Measurements from ENCODE around the gene LHFPL3.

LHFPL3 gene

DNA sequence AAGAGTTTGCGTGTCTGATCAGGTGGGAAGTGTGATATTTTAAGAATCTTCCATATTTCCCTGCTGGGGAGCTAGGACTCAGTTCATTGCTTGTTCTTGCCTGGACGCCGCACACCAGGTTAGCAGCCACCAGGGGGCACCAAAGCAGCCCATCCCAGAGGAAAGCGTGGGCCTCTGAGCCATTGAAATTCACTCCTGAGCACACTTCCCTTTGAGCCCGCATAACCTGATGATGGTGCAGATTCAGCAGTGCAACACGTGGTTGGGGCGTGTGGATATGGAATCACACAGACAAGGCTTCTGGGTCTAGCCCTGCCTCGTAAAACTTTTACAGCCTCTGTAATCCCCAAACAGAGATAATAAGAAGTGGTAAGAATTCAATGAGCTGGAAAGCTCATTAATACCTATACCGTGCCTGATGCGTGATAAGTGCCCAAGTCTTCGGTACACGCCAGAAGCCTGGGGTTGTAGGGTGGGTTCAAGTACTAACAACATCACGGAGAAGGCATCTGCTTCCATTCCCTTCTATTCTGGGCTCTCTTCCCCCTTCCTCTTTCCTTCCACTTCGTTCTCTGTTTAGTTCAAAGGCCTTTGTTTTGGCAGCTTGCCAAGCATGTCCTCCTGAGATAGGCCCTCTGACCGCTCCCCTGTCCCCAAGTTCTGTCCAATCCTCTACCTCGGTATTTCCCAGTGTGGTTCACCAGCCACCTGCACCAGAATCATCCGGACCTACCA is 555.5 kb downstream of the LHFPL3 start:
- Mint-ChIP-seq H3K36me3 (ENCODE audit: low read depth) (no peaks in the 10 kb centered on the region), H3K9me3 (no peaks in the 10 kb centered on the region), H3K27me3 (peaks cover 12% of the 10 kb centered on the region), H3K4me1 (peaks cover 6% of the 10 kb centered on the region), H3K4me3 (no peak overlapping the region), H3K27ac (peak overlapping the region; percentile 0)
- peak; percentile 87 for DNase-seq
- peak; percentile 86 for ATAC-seq

DNA sequence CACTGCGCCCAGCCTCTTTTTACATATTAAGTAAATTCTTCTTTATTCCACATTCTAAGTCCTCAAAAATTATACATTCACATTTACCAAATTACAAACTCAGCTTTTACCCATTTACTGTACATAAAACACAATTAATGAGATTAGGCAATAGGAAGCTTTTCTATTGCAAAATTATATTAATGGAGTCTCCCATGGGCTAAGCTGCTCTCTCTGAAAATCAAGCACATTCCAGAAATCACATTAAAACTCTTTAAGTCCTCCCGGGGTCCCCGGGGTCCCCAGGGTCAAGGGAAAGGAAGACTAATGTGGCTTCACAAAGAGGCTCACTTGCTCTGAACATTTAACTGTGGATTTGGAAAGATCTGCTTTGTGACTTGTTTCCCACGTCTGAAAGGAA is 558.2 kb downstream of the LHFPL3 start:
- no peak overlapping the region for H3K27ac Mint-ChIP-seq
- H3K36me3 Mint-ChIP-seq (ENCODE audit: low read depth) = no peaks in the 10 kb centered on the region
- no peak overlapping the region for H3K4me3 Mint-ChIP-seq
- DNase-seq (no peak), ATAC-seq (no peak)
- H3K4me1 Mint-ChIP-seq = peaks cover 6% of the 10 kb centered on the region
- H3K27me3 Mint-ChIP-seq = peaks cover 12% of the 10 kb centered on the region
- no peaks in the 10 kb centered on the region for H3K9me3 Mint-ChIP-seq

DNA sequence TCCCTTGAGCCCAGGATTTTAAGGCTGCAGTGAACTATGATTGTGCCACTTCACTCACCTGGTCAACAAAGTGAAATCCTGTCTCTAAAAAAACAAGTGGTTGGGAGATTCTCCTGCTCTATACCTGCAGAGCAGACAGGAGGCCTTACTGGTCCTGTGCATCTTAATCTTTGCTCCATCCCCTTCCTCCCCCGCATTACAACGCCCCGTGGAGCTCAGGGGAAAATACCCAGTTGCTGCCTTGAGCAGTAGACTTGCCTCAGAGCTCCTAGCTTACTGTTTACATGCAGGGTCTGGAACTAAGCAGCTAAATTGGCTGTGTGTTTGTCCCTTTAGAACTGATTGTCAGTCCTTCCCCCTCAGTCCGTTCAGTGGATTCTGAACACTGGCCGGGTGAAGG is 561.8 kb downstream of the LHFPL3 start:
- ATAC-seq = no peak
- H3K27ac Mint-ChIP-seq = no peak overlapping the region
- no peak for DNase-seq
- no peaks in the 10 kb centered on the region for H3K9me3 Mint-ChIP-seq
- H3K4me1 Mint-ChIP-seq = no peaks in the 10 kb centered on the region
- peaks cover 12% of the 10 kb centered on the region for H3K27me3 Mint-ChIP-seq
- H3K4me3 Mint-ChIP-seq = no peak overlapping the region
- no peaks in the 10 kb centered on the region for H3K36me3 Mint-ChIP-seq (ENCODE audit: low read depth)

DNA sequence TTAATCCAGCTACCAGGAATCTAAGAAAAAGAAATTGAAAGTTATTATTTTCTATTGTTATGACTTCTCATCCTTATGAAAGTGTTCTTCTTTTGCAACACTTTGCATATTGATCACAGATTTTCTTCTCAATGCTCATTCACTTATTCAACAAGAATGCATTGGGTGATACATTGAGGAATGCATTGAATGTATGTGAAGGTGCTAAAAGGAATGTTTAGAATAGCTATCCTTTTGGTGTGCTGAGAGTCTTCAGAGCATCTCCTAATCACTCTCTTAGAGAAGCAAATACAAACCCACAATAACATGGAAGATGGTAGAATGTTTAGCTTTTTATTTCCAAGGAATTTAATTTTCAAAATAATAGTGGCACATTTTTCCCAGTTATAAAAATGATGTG is 563.5 kb downstream of the LHFPL3 start:
- no peak for ATAC-seq
- no peaks in the 10 kb centered on the region for H3K4me1 Mint-ChIP-seq
- H3K36me3 Mint-ChIP-seq (ENCODE audit: low read depth) = no peaks in the 10 kb centered on the region
- H3K27me3 Mint-ChIP-seq = peaks cover 3% of the 10 kb centered on the region
- DNase-seq = no peak
- H3K4me3 Mint-ChIP-seq = no peak overlapping the region
- no peaks in the 10 kb centered on the region for H3K9me3 Mint-ChIP-seq
- H3K27ac Mint-ChIP-seq = no peak overlapping the region

DNA sequence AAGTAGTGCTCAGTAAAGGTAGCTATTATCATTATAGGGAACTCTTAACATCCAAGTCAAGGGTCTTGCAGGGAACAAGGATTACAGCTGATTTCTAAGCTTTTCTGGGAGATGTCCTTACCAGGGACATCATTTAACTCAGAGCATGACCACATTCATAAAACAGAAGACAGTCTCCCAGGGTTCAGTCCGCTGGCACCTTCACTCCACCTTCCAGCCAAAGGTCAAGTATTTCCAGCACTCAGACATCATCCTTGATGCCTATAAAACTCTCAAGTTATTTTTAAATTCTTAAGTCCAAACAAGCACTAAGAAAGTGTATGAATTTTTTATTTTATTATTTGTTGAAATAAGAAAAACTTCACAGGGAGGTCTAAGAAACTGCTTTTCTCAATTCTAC is 565.9 kb downstream of the LHFPL3 start:
- DNase-seq (no peak), ATAC-seq (no peak)
- Mint-ChIP-seq H3K9me3 (no peaks in the 10 kb centered on the region), H3K27me3 (no peaks in the 10 kb centered on the region), H3K4me1 (peaks cover 7% of the 10 kb centered on the region), H3K27ac (no peak overlapping the region), H3K4me3 (no peak overlapping the region), H3K36me3 (ENCODE audit: low read depth) (no peaks in the 10 kb centered on the region)

DNA sequence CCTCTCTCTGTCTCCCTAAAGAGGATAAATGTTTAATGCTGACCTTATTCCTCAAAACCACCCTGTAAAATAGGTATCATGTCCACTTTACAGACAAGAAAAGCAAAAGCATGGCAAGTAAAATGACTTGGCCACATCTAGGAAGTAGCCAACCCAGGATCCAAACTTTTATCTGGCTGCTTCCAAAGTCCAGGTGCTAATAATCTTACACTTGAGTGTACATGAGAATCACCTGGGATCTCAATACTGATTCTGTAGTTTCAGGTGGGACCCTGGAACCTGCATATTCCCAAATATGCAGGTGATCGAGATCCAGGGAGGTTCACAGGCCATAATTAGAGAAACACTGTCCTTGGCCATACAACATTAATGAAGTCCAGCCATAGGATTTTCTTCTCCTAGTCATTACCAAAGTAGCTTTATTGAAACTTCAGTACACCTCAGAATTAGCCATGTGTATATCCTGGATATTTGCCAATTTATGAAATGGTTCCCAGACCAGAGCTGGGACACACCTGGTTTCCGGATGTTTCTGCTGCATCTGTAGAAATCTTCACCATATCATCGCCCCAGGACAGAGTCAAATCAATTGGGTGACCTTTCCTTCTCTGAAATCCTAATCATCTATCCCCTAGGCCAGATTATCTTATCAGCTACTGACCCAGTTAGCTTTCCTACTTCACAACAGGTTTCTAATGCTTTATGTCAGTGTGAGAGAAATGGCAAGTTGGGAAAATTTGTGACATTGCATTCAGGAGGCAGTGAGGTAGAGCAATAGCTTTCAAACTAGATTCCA is 566.5 kb downstream of the LHFPL3 start:
- ATAC-seq (no peak), DNase-seq (no peak)
- Mint-ChIP-seq H3K4me1 (peaks cover 7% of the 10 kb centered on the region), H3K9me3 (no peaks in the 10 kb centered on the region), H3K36me3 (ENCODE audit: low read depth) (no peaks in the 10 kb centered on the region), H3K4me3 (no peak overlapping the region), H3K27me3 (no peaks in the 10 kb centered on the region), H3K27ac (no peak overlapping the region)

DNA sequence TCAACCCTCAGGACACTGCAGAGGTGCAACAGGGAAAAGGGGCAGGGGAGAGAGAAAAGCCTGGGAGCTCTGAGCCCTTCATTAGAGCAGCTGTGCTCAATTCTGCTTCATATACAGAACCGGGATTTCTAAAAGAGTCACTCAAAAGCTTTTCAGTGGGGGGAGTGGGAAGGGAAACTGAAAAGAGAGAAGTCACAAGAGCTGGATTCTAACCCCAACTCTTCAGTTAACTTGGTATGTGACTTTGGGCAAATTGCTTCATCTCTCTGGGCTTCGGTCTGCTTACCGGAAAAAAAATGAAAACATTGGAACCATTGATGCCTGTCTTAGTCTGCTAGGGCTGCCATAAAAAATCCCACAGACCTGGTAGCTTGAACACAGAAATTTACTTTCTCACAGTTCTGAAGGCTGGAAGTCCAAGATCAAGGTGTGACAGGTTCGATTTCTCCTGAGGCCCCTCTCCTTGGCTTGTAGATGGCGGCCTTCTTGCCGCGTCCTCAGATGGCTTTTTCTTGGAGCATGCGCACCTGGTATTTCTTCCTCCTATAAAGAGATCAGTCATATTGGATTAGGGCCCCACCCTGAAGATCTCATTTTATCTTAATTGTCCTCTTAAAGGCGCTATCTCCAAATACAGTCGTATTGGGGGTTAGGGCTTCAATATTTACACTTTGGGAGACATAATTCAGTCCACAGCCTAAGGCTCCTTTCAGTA is 567.3 kb downstream of the LHFPL3 start:
- Mint-ChIP-seq H3K4me3 (no peak overlapping the region), H3K9me3 (no peaks in the 10 kb centered on the region), H3K27ac (no peak overlapping the region), H3K27me3 (no peaks in the 10 kb centered on the region), H3K36me3 (ENCODE audit: low read depth) (no peaks in the 10 kb centered on the region), H3K4me1 (peaks cover 7% of the 10 kb centered on the region)
- ATAC-seq = no peak
- no peak for DNase-seq

DNA sequence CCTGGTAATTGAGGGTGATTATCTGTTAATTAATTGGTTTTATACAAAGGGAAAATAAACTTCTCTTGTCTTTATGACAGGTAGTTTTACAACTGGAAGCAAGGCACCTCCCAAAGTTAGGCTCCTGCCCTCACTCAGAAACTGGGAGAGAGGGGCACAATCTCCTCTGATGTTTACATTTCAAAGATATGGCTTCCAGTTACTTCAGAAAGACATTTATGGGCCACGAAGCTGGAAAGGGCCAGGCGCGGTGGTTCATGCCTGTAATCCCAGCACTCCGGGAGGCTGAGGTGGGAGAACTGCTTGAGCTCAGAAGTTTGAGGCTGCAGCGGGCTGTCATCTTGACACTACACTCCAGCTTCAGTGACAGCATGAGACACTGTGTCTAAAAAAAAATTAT is 570.0 kb downstream of the LHFPL3 start:
- H3K36me3 Mint-ChIP-seq (ENCODE audit: low read depth) = no peaks in the 10 kb centered on the region
- peaks cover 7% of the 10 kb centered on the region for H3K4me1 Mint-ChIP-seq
- no peak overlapping the region for H3K27ac Mint-ChIP-seq
- ATAC-seq (no peak), DNase-seq (no peak)
- no peaks in the 10 kb centered on the region for H3K27me3 Mint-ChIP-seq
- no peak overlapping the region for H3K4me3 Mint-ChIP-seq
- H3K9me3 Mint-ChIP-seq = no peaks in the 10 kb centered on the region

DNA sequence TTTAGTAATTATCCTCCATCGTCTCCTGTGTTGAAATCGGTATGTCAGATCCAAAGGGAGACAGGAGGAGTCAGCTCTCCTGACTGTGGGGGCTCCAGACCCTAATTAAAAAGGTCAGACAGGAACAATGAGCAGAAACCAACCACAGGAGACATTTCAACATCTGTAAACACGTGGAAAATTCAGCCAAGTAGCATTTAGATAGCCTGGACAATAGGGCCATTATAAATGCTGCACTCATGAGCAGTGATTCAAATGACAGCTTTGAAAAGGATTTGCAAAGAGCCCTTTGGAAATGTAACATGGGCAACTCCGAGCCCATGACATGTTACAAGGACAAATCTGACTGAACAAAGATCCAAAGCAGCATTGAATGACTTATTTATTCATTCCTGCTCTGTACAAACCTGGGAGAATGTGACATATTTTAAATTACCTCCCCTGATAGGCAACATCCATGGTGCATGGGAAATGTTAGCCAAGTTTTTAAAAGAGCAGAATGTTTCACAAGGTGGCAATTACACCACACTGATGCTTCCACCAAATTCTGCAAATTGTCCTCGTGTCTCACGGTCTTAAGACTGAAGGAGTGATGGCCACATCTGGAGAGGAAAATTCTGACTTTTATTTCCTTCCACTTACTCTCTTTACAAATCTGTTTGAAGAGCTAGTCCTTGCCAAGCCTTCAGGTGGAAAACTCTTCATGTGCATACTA is 572.3 kb downstream of the LHFPL3 start:
- no peak for DNase-seq
- no peaks in the 10 kb centered on the region for H3K9me3 Mint-ChIP-seq
- H3K27me3 Mint-ChIP-seq = peaks cover 2% of the 10 kb centered on the region
- H3K4me1 Mint-ChIP-seq = peaks cover 7% of the 10 kb centered on the region
- no peak overlapping the region for H3K4me3 Mint-ChIP-seq
- ATAC-seq = no peak
- H3K36me3 Mint-ChIP-seq (ENCODE audit: low read depth) = no peaks in the 10 kb centered on the region
- no peak overlapping the region for H3K27ac Mint-ChIP-seq

DNA sequence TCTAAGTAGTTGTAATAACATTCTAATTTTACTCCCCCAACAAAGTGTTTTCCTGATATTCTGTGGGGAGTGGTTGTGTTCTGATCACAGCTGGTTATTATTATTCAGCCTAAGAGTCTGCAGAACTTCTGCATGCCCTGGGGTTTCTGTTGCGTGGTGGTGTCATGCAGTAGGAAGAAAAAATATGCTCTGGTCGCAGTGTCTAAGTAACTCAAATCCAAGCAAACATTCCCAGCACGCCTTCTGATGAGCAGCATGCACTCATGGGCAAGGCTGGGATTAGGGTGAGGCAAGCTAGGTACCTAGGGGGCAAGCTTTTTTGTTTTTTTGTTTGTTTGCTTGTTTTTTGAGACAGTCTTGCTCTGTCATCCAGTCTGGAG is 572.8 kb downstream of the LHFPL3 start:
- no peaks in the 10 kb centered on the region for H3K36me3 Mint-ChIP-seq (ENCODE audit: low read depth)
- H3K27ac Mint-ChIP-seq = no peak overlapping the region
- no peak for DNase-seq
- H3K27me3 Mint-ChIP-seq = peaks cover 5% of the 10 kb centered on the region
- H3K4me1 Mint-ChIP-seq = peaks cover 7% of the 10 kb centered on the region
- H3K4me3 Mint-ChIP-seq = no peak overlapping the region
- H3K9me3 Mint-ChIP-seq = no peaks in the 10 kb centered on the region
- no peak for ATAC-seq

DNA sequence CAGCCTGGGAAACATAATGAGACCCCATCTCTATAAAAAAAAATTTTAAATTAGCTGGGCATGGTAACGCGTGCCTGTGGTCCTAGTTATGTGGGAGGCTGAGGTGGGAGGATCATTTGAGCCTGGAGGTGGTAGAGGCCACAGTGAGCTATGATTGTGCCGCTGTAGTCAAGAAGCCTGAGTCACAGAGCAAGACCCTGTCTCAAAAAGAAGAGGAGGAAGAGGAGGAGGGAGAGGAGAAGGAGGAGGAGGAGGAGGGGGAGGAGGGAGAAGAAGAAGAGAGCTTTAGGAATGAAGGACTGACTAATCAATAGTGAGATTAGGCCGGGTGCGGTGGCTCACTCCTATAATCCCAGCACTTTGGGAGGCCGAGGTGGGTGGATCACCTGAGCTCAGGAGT is 573.8 kb downstream of the LHFPL3 start:
- no peak overlapping the region for H3K4me3 Mint-ChIP-seq
- H3K27ac Mint-ChIP-seq = no peak overlapping the region
- no peak for DNase-seq
- no peaks in the 10 kb centered on the region for H3K36me3 Mint-ChIP-seq (ENCODE audit: low read depth)
- ATAC-seq = no peak
- peaks cover 8% of the 10 kb centered on the region for H3K27me3 Mint-ChIP-seq
- peaks cover 6% of the 10 kb centered on the region for H3K4me1 Mint-ChIP-seq
- H3K9me3 Mint-ChIP-seq = no peaks in the 10 kb centered on the region

DNA sequence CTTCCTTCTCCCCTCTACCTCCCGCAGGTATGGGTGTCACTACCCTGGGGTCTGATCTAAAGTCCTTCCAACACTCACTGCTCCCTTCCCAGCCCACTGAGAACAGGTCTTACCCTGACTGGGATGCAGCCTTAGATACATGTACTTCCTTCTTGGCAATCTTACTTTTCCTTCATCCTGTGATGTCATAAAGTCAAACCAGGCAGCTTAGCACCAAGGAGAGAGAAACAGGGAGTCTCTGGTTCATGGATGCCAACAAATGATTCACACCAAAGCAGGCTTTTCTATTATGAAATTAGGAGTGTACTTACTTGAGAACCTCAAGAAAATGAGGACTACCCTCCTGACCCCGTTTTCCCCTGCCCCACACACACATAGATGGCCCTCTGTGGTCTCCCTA is 574.6 kb downstream of the LHFPL3 start:
- H3K36me3 Mint-ChIP-seq (ENCODE audit: low read depth) = no peaks in the 10 kb centered on the region
- ATAC-seq = no peak
- no peak for DNase-seq
- H3K9me3 Mint-ChIP-seq = no peaks in the 10 kb centered on the region
- no peak overlapping the region for H3K4me3 Mint-ChIP-seq
- peaks cover 8% of the 10 kb centered on the region for H3K27me3 Mint-ChIP-seq
- no peak overlapping the region for H3K27ac Mint-ChIP-seq
- no peaks in the 10 kb centered on the region for H3K4me1 Mint-ChIP-seq

DNA sequence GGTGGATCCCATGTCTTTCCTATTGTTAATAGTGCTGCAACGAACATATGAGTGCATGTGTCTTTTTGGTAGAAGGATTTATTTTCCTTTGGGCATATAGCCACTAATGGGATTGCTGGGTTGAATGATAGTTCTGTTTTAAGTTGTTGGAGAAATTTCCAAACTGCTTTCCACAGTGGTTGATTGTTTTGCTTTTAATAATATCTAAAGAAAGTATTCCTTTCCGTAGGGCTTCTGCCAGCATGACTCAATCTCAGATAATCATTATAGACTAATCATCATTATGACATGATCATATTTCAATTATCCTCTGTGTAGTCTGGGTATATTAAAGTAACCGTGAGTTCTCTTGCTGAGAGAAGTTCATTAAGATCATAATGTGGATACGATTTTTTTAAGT is 575.4 kb downstream of the LHFPL3 start:
- H3K27ac Mint-ChIP-seq = no peak overlapping the region
- H3K9me3 Mint-ChIP-seq = no peaks in the 10 kb centered on the region
- H3K4me1 Mint-ChIP-seq = no peaks in the 10 kb centered on the region
- H3K27me3 Mint-ChIP-seq = peaks cover 10% of the 10 kb centered on the region
- no peak for DNase-seq
- H3K4me3 Mint-ChIP-seq = no peak overlapping the region
- H3K36me3 Mint-ChIP-seq (ENCODE audit: low read depth) = no peaks in the 10 kb centered on the region
- no peak for ATAC-seq

DNA sequence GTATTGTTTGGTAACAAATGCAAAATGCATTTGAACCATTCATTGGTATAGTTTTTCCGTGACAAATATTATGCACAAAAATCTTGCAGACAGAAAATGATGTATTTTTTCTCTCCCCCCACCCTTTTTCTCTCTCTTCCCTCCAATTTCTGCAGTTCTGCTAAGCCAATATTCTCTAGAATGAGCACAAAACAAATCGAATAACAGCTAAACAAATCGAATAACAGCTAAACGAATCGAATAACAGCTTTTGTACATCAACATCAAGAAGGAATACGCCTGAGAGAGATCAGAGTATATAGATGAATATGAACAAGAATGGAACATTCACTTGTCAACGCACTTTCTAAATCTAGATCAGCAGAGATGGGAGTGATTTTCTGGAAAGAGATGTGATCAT is 577.6 kb downstream of the LHFPL3 start:
- no peak for DNase-seq

More for the DNA sequence above, 577.6 kb downstream of the LHFPL3 start:
- Mint-ChIP-seq H3K27ac (no peak overlapping the region), H3K9me3 (no peaks in the 10 kb centered on the region), H3K36me3 (ENCODE audit: low read depth) (no peaks in the 10 kb centered on the region), H3K27me3 (peaks cover 14% of the 10 kb centered on the region), H3K4me1 (peaks cover 2% of the 10 kb centered on the region), H3K4me3 (no peak overlapping the region)
- no peak for ATAC-seq

All from activated naive CD8-positive, alpha-beta T cell treated with anti-CD3 and anti-CD28 coated beads, Interleukin-2, amount 50 U/mL, for 24 hours (primary cell).